GM21360 (cell line): ENCODE results near the gene SMAD7.

Experiments
- ATAC-seq: cut with Tn5 transposase; IDR thresholded peaks from one replicate; pipeline ENCODE4 v1.9.1; 2021; ENCODE audit warnings: mild to moderate bottlenecking, moderate library complexity; ENCODE audit not compliant: unreplicated experiment

Gene SMAD7

DNA sequence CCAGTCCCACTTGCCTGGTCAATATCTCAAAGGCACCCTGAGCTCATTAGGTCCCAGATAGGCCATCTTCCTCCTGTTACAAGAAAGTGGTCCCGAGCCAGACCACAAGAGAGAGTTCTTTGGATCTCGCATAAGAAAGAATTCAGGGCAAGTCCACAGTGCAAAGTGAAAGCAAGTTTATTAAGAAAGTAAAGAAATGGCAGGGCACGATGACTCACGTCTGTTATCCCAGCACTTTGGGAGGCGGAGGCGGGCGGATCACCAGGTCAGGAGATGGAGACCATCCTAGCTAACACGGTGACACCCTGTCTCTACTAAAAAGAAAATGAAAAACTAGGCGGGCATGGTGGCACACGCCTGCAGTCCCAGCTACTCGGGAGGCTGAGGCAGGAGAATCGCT lies 10.8 kb upstream of the SMAD7 start:
- no peak for ATAC-seq

DNA sequence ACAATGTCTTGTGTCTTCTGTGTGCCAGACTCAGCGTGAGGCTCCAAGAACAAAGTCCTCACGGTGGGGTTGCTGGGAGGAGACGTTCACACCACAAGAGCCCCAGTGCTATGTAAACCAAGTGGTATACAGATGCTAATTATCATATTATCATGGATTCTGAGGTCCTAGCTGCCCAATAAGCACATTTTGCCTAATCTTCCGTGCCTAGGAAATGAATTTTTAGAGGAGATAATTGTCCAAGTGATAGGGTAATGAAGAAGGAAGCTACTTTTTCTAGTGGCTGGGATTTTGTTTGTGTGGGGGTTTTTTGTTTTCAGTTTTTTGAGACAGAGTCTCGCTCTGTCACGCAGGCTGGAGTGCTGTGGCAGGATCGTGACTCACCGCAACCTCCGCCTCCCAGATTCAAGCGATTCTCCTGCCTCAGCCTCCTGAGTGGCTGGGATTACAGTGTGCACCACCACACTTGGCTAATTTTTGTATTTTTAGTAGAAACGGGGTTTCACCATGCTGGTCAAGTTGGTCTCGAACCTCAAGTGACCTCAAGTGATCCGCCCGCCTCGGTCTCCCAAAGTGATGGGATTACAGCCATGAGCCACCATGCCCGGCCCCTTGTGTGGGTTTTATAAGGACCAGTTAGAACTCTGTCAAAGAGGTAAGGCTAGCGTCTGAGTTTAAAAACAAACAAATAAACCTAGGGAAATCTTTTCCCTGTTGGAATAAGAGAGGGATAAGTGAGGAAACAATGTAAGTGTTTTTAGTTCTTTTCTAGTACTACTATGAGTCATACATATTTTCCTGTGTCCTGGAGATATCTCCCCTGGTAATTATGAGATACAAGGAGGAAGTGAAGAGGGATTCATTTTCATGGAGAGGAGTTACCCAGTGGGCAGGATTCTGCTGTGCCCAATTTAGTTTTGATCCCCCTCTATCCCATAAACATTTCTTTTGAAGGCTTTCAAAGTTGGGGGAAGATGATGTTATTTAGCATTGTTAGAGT lies 9.5 kb upstream of the SMAD7 start:
- ATAC-seq = no peak

GRCh38 chr18:48959551-48959920 lies 8.8 kb upstream of the SMAD7 start:
- no peak for ATAC-seq

- ATAC-seq = no peak
These were observed 8.2 kb upstream of the SMAD7 start for GRCh38 chr18:48958951-48959350.

- no peak for ATAC-seq
These were observed 6.9 kb upstream of the SMAD7 start for GRCh38 chr18:48957616-48958015.

DNA sequence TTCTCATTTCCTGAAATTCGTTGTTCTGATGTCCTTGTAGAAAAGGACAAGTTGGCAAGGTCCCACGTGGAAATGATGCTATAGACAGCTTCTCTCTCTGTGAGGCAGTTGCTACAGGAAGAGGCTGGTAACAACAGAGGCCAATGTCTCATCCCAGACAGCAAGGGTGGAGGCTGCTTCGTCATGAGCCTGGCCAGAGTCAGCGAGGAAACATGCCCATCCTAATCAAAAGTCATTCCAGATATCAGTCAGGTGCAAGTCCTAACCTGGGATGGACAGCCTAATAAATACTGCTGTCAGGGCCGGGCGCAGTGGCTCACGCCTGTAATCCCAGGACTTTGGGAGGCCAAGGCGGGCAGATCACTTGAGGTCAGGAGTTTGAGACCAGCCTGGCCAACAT lies 6.4 kb upstream of the SMAD7 start:
- ATAC-seq = no peak

DNA sequence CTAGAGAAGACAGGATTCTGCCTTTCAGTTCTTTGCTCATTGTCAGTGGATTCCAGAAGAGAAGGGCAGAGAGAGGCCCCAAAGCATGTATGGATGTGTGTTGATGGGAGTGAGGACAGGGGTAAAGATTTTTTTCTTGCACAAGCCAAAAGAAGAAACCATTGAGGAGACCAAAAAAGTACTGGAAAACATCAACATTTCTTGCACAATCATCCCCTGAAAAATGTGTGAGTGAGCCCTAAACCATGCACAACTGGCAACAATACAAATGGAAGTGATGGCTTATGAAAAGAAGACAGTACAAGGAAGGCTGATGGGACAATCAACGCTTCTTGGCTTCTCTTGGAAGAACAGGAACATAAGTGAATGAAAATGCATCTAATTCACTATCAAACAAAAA lies 5.6 kb upstream of the SMAD7 start:
- no peak for ATAC-seq

- ATAC-seq = no peak
These were observed 5.1 kb upstream of the SMAD7 start for GRCh38 chr18:48955830-48956261.

DNA sequence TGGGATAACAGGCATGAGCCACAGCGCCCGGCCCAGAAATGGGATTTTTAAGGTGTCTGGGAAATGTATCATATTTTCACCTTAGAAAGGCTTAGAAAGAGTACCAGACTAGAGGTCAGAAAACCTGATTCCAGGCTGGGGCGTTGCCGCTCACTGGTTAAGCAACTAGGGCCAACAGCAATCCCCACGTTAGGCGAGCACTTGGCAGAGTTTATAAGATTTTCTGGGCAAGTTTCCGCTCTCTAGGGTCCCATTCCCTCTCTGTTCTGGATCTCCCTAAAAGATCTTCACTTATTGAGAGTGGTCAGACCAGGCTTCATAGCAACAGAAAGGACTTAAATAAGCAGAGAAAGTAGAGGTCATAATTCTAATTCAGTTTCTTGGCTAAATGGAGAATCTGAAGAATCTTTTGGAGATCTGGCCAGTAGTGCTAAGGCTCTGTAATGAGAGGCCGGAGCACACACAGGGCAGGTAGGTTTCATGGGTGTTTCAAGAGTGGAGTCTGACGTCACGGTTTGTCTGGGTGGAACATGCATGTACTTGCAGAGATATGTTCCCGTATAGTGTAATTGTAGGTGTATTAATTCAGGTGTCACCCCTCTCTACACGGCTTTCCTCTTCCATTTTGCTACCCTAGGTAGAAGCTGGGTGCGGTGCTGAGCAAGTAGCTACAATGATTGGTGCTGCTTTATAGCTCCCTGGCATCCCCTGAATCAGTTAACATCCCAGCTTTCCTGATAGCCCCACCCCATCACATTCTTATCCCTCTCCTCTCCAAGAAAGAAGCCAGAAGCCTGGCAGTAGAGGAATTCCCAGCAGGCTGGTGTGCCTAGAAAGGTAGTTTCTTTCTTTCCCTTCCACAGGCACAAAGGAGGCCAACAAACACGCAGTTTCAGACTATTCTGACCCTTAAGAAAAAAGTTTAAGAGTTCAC lies 4.4 kb upstream of the SMAD7 start:
- ATAC-seq = no peak

- ATAC-seq = no peak
These were observed 2.4 kb upstream of the SMAD7 start for GRCh38 chr18:48953104-48953706.

DNA sequence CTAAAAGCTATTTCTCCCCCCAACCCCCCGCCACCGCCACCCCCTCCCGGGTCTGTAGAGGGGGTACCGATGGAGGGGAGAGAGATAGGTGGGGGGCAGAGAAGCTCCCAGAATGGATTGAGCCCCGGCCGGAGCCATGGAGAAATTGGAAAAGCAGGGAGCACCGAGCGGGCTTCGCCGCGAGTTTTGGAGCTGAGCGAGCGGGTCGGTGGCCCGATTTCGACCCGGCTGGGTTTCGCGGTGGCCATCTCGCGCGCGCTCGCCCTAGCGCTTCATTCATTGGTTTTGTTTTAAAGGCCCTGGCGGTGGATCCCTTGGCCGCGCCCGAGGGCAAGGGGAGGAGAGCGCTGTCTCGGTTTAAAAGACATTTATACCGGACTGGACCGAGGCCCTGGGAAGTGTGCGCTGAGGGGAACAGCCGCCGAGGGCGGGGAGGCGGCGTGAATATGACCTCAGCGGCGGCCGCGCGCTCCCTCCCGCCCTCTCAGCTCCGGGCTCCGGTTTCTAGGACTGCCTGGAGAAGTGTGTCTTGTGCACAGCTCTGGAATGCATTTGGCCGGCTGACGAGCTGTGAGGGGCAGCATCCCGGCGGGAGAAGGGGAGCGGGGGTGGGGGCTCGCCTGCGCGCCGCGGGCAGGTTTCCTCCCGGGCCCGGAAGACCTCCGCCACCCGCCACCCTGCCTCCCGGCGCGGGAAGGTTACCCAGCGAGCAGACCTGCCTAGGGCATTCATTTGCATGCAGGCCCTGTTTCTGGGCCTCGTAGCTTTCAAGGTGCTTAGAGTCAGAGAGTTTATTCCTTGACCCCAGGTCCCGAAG lies 1.7 kb upstream of the SMAD7 start:
- ATAC-seq = peak; percentile 21

GRCh38 chr18:48951448-48952286 lies 902 bp upstream of the SMAD7 start:
- peak; percentile 38 for ATAC-seq

DNA sequence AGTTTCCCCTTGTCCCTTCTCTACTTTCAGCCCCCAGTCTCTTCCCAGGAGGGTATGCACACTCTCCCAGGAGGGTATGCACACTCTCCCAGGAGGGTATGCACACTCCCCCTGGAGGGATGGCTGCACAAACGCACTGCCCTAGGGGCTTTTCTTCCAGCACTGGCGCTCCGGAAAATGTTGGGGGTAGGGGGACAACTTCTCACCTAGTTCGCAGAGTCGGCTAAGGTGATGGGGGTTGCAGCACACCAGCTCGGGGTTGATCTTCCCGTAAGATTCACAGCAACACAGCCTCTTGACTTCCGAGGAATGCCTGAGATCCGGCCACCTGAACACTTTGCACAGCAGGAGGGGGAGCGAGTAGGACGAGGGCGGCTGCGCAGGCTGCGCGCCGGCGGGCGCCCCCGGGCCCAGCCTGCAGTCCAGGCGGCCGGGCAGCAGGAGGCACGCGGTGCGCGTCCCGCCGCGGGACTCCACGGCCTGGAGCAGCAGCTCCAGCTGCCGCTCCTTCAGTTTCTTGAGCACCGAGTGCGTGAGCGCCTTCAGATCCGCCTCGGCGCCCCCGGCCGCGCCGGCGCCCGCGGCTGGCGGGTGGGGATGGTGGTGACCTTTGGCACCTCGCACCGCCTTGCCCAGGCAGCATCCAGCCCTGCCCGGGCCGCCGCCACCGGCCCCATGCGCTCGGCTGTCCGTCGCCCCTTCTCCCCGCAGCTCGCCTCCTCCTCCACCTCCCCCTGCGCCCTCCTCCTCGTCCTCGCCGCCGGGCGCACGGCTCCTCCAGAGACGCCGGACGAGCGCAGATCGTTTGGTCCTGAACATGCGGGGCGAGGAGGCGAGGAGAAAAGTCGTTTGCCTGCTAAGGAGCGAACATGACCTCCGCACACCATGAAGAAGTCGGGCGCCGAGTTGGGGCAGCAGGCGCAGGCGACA lies 894 bp downstream of the SMAD7 start:
- no peak for ATAC-seq

- no peak for ATAC-seq
These were observed 1.6 kb downstream of the SMAD7 start for GRCh38 chr18:48949050-48949605.

- no peak for ATAC-seq
These were observed 2.4 kb downstream of the SMAD7 start for GRCh38 chr18:48948112-48949049.

DNA sequence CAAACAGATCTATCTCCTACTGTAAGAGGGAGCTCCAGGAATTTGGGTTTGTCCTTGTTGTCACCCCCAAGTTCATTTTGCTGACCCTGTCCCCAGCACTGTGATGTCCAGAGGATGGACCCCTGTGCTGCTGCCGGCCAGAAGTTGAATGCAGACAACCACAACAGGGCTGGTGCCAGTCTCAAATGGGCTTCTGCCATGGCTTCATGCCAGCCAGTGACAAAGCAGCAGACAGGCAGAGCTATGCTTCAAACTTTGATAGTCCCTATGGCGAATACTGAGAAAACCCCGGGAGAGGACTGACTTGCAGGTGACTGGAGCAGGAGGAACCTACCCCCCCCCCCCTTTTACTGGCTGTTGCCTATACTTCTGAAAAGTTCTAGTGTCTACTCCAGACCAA lies 3.2 kb downstream of the SMAD7 start:
- ATAC-seq = no peak

GRCh38 chr18:48947092-48947491 lies 3.7 kb downstream of the SMAD7 start:
- no peak for ATAC-seq
